Measurements from ENCODE around the gene SNED1.

GRCh38 chr2:241122376-241123002 lies 124.1 kb downstream of the SNED1 start:
- TF ChIP-seq RNF2 (IDR thresholded peaks at IDR 0.05; ENCODE audit: borderline replicate concordance, low read depth): no peak
- no peak for TF ChIP-seq CTCF (IDR thresholded peaks at IDR 0.05)
- no peak for TF ChIP-seq POLR2A (IDR thresholded peaks at IDR 0.05; ENCODE audit: low read length)
- no peak for TF ChIP-seq BHLHE40 (IDR thresholded peaks at IDR 0.05; ENCODE audit: low read depth, low read length)
- TF ChIP-seq RAD21 (conservative IDR thresholded peaks at IDR 0.05 in 1 of 2, IDR thresholded peaks at IDR 0.05 in 1 of 2): no peak
- TF ChIP-seq MYC (IDR thresholded peaks at IDR 0.05; ENCODE audit: borderline replicate concordance, low read length): no peak
- no peak for TF ChIP-seq NR3C1 (IDR thresholded peaks at IDR 0.05)
- TF ChIP-seq PHF8 (IDR thresholded peaks at IDR 0.05; ENCODE audit: borderline replicate concordance, low read depth): no peak
- no peak for TF ChIP-seq EHF (CRISPR knock-in tag; IDR thresholded peaks at IDR 0.05)
